Esophagus muscularis mucosa (tissue), 4 donors: ENCODE measurements around the gene WDR38. TPM values are rescaled to one million over a fixed set of nuclear protein-coding genes. Genes with fewer than 3 reads are reported as not detected.

ENCODE experiments used
- DNase-seq: peaks from one replicate; pipeline ENCODE4 v3.0.0-alpha.2; 2017; ENCODE audit errors: extremely low spot score
- H3K27ac ChIP-seq, 4 donors: fragments of 200-600 bp; sonication (generic); replicated peaks in 1 of 4; 1 replicate in 3 of 4; 2 replicates in 1 of 4; pipeline ENCODE4 v1.5.1; 2016 to 2019; ENCODE audit warnings: mild to moderate bottlenecking in 1 of 4
- H3K27me3 ChIP-seq, 4 donors: fragments of 200-600 bp; sonication (generic); one replicate each; pipeline versions ENCODE4 v1.5.1 to v1.6.0; 2016 to 2019
- H3K36me3 ChIP-seq, 4 donors: fragments of 200-600 bp; sonication (generic); one replicate each; pipeline ENCODE4 v1.5.1; 2016 to 2019
- H3K4me1 ChIP-seq, 4 donors: fragments of 200-600 bp; sonication (generic); one replicate each; pipeline ENCODE4 v1.5.1; 2016 to 2019
- H3K4me3 ChIP-seq, 4 donors: fragments of 200-600 bp; sonication (generic); 1 replicate in 2 of 4; 2 replicates in 2 of 4; pipeline ENCODE4 v1.5.1; 2016 to 2019; ENCODE audit warnings: mild to moderate bottlenecking in 4 of 4, moderate library complexity in 1 of 4
- H3K9me3 ChIP-seq, 4 donors: fragments of 200-600 bp; sonication (generic); 1 replicate in 3 of 4; 2 replicates in 1 of 4; pipeline ENCODE4 v1.5.1; 2016 to 2019
- EP300 ChIP-seq: sonication (generic); formaldehyde crosslinking; IDR thresholded peaks from one replicate; pipeline ENCODE4 v1.6.1; 2017; ENCODE audit warnings: antibody characterized with exemption
- POLR2A ChIP-seq: fragments of 450-650 bp; IDR thresholded peaks from one replicate; pipeline ENCODE4 v1.6.1; 2017; ENCODE audit warnings: antibody characterized with exemption, moderate library complexity, mild to moderate bottlenecking, low read depth
- POLR2AphosphoS5 ChIP-seq, 2 donors: sonication (generic); formaldehyde crosslinking; IDR thresholded peaks; one replicate each; pipeline ENCODE4 v1.6.1; 2017; ENCODE audit warnings: antibody characterized with exemption in 2 of 2
- WGBS: methylation state at CpG from one replicate; pipeline ENCODE4 v1.1.5; 2018; 5-methylcytosine and 5-hydroxymethylcytosine counted together
- intact Hi-C: fragments of 100-400 bp; cut with DNase I; formaldehyde crosslinking; loops from one replicate; pipeline ENCODE4 v1.15.1; 2023
- total RNA-seq, 4 donors: library from RNA; depleted of rRNA; stranded (reverse); fragments of >200 nt; gene quantifications; one replicate each; pipeline versions ENCODE4 v1.1.0 to v1.2.1, GENCODE V29; 2016
- TF ChIP-seq, protein P1 (sequence below), 3 experiments: fragments of 200-600 bp in 2 of 3; fragments of 450-650 bp in 1 of 3; sonication (generic) in 2 of 3; IDR thresholded peaks; one replicate each; pipeline ENCODE4 v1.5.1; 2017 to 2019; ENCODE audit warnings: antibody characterized with exemption in 3 of 3, mild to moderate bottlenecking in 2 of 3, moderate library complexity in 1 of 3

Gene WDR38
- total RNA-seq, 4 donors from 2014 or later: 0.32 TPM; not detected in 3

DNA sequence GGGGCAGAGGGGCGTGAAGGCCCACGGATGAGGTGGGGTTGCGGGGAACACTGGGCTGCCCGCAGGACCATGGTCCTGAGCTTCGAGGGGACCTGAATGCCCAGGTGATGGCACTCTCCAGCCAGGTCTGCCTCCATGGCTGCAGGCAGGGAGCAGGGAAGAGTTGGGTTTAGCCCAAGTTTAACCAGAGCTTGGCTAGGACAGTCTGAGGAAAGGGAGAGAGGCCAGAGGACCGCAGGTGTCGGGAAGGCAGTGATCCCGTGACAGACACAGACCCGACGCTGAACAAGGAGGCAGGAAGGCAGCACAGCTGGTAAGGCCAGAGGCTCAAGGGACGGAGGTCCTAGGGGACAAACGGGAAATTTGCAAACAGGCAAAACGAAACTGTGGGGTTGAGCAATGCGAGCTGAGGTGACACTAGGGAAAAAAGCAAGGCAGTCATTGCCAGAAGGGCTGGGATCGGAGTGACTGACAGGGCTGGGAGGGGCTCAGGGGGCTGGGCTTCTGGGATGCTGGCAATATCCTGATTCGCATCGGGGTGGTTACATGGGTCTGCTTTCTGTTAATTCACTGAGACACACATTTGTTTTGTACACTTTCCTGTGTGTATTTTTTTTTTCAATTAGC lies 33.7 kb downstream of the WDR38 start:
- Histone ChIP-seq H3K4me3 (no peak overlapping the region), H3K27me3 (no peaks in the 10 kb centered on the region), H3K27ac (no peak overlapping the region), H3K9me3 (no peaks in the 10 kb centered on the region), H3K4me1 (no peaks in the 10 kb centered on the region), H3K36me3 (peaks cover 60 to 99% (median 95%) of the 10 kb centered on the region in 4 donors)
- DNase-seq: no peak
- WGBS: 88% methylated on average over 17 of the region's 17 CpGs
- intact Hi-C loops: no loop called here
- no peak for TF ChIP-seq EP300
- no peak for TF ChIP-seq POLR2A
- TF ChIP-seq, protein P1, sequence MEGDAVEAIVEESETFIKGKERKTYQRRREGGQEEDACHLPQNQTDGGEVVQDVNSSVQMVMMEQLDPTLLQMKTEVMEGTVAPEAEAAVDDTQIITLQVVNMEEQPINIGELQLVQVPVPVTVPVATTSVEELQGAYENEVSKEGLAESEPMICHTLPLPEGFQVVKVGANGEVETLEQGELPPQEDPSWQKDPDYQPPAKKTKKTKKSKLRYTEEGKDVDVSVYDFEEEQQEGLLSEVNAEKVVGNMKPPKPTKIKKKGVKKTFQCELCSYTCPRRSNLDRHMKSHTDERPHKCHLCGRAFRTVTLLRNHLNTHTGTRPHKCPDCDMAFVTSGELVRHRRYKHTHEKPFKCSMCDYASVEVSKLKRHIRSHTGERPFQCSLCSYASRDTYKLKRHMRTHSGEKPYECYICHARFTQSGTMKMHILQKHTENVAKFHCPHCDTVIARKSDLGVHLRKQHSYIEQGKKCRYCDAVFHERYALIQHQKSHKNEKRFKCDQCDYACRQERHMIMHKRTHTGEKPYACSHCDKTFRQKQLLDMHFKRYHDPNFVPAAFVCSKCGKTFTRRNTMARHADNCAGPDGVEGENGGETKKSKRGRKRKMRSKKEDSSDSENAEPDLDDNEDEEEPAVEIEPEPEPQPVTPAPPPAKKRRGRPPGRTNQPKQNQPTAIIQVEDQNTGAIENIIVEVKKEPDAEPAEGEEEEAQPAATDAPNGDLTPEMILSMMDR (IDR thresholded peaks at IDR 0.05): no peak
- TF ChIP-seq POLR2AphosphoS5 (IDR thresholded peaks at IDR 0.05): no peak

DNA sequence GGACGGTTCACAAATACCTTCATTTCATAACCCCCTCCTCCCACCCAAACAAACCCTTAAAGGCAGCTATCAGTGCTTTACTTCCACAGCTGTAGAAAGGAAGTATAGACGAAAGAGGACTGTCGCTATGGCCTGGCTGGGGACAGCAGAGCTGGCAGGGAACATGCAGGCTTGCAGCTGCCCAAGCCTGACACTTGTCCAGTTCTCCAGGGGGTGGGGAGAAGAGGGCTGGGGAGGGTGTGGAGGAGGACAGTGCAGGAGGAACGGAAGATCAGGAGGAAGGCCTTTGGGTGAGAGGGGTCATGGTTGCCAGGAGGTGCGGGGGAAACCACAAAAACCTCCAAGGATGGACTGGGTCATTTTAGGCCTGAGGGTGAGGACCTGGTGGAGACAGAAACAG lies 34.6 kb downstream of the WDR38 start:
- no peak for DNase-seq
- Histone ChIP-seq H3K27ac (no peak overlapping the region), H3K36me3 (peaks cover 63 to 100% (median 95%) of the 10 kb centered on the region in 4 donors), H3K9me3 (no peaks in the 10 kb centered on the region), H3K4me1 (no peaks in the 10 kb centered on the region), H3K27me3 (no peaks in the 10 kb centered on the region), H3K4me3 (no peak overlapping the region)
- intact Hi-C loops: no loop called here
- 88% methylated on average over 5 of the region's 5 CpGs for WGBS
- no peak for TF ChIP-seq POLR2AphosphoS5 (IDR thresholded peaks at IDR 0.05)
- TF ChIP-seq, protein P1 (IDR thresholded peaks at IDR 0.05): no peak
- TF ChIP-seq POLR2A: no peak
- no peak for TF ChIP-seq EP300

DNA sequence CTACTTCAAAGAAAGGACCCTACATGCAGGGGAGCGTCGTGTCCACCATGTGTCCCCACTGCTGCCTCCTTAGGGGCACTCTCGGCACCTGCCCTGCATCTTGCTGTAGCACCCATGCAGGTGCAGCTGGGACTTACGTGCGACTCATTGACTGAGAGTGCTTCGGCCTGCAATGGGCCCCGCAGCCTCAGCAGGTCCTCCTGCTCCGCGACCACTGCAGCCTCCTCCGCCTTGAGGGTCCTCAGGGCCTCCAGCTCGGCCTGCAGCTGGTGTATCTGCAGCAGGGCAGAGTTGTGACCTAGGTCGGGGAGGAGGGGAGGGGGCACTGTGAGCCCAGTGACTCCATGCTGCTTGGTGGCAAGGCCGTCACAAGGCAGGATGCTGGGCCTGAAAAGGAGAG lies 35.7 kb downstream of the WDR38 start:
- intact Hi-C loops: no loop called here
- WGBS: 95% methylated on average over 5 of the region's 13 CpGs
- DNase-seq: no peak
- no peaks in the 10 kb centered on the region for H3K27me3 ChIP-seq
- H3K4me1 ChIP-seq: no peaks in the 10 kb centered on the region
- H3K36me3 ChIP-seq: peaks cover 63 to 100% (median 96%) of the 10 kb centered on the region in 4 donors
- TF ChIP-seq POLR2A: no peak
- TF ChIP-seq, protein P1 (IDR thresholded peaks at IDR 0.05): no peak
- TF ChIP-seq POLR2AphosphoS5 (IDR thresholded peaks at IDR 0.05): no peak
- TF ChIP-seq EP300: no peak
- H3K27ac ChIP-seq: no peak overlapping the region
- no peak overlapping the region for H3K4me3 ChIP-seq
- H3K9me3 ChIP-seq: no peaks in the 10 kb centered on the region

DNA sequence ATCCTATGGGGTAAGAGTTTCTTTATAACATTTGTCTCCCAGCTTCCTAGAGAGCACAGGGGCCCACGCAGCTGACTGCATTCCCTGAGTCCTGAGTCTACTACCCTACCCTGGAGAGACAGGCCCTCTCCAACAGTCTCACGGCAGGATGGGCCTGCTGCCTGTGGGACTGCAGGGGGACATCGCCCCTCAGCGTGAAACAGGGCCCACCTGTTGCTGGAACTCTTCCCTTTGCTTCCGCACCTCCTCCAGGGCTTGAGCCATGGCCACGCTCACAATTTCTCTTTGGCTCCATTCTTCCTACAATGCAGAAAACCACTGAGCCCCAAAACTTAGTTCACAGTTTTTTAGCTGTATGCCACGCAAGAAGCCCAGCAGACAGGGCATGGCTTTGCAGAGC lies 36.9 kb downstream of the WDR38 start:
- DNase-seq: no peak
- Histone ChIP-seq H3K27me3 (no peaks in the 10 kb centered on the region), H3K36me3 (peaks cover 60 to 97% (median 92%) of the 10 kb centered on the region in 4 donors), H3K9me3 (no peaks in the 10 kb centered on the region), H3K27ac (no peak overlapping the region), H3K4me3 (no peak overlapping the region), H3K4me1 (peaks cover 0 to 5% (median 0%) of the 10 kb centered on the region in 4 donors)
- WGBS: 88% methylated on average over 7 of the region's 7 CpGs
- intact Hi-C loops: no loop called here
- TF ChIP-seq POLR2A (no peak), EP300 (no peak), POLR2AphosphoS5 (IDR thresholded peaks at IDR 0.05) (no peak)
- TF ChIP-seq, protein P1 (IDR thresholded peaks at IDR 0.05): no peak
